Activated naive CD4-positive, alpha-beta T cell treated with anti-CD3 and anti-CD28 coated beads, Interleukin-2, amount 50 U/mL, for 24 hours (primary cell): ENCODE measurements around the gene AKAP8L.
"Not testable (repeated sequence)": the region's sequence is repeated elsewhere in the genome, so short reads cannot be mapped to it uniquely, and the experiment has no call there.

Experiments
- H3K27ac Mint-ChIP-seq: one replicate; pipeline ENCODE4 v1.8.0; 2021; ENCODE audit warnings: mild to moderate bottlenecking, mixed read lengths
- H3K27me3 Mint-ChIP-seq: one replicate; pipeline ENCODE4 v1.8.0; 2021; ENCODE audit warnings: mixed read lengths
- H3K36me3 Mint-ChIP-seq: one replicate; pipeline ENCODE4 v1.8.0; 2021; ENCODE audit warnings: mixed read lengths
- H3K4me1 Mint-ChIP-seq: one replicate; pipeline ENCODE4 v1.8.0; 2021; ENCODE audit warnings: mixed read lengths
- H3K4me3 Mint-ChIP-seq: one replicate; pipeline ENCODE4 v1.8.0; 2021; ENCODE audit warnings: mild to moderate bottlenecking, mixed read lengths
- H3K9me3 Mint-ChIP-seq: one replicate; pipeline ENCODE4 v1.8.0; 2021; ENCODE audit warnings: mixed read lengths

Gene AKAP8L

DNA sequence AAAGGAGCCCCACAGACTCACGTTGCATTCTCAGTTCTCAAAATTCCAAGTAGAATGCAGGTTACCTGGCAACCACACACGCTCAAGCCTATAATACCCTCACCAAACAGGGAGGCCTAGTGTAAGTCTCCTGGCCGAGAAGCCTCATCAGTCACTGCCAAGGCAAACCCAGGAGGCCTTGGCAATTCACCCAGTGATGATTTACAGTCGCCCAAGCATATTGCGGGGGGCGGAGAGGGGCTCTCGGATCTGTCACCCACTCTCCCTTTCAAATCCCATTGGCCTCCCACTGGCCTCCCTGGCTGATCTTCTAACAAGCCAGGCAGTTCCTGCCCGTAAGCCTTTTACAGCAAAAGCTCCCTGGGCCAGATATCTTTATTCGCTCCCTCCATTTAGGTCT is 1.1 kb downstream of the AKAP8L start:
- peak overlapping the region; percentile 96 for H3K4me3 Mint-ChIP-seq
- peaks cover 49% of the 10 kb centered on the region for H3K4me1 Mint-ChIP-seq
- no peaks in the 10 kb centered on the region for H3K27me3 Mint-ChIP-seq
- H3K9me3 Mint-ChIP-seq = no peaks in the 10 kb centered on the region
- H3K27ac Mint-ChIP-seq = peak overlapping the region; percentile 89
- peaks cover 10% of the 10 kb centered on the region for H3K36me3 Mint-ChIP-seq

DNA sequence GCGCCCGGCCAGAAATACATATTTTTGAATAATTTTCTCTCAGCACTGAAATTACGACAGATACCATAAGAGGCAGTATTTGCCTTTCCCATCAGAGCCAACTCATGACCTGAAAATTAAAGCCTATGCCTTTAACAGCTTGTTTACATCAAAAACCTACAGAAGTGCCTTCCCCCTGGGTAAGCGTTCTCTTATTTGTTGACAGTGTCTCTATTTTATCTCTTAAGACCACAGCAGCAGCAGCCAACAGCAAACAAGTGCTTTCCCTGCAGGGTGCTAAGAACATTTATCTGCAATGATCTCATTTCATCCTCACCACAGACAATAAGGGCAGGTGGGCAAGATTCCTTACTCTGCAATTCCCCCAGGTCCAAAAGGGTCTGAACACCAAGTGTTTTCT is 6.0 kb downstream of the AKAP8L start:
- Mint-ChIP-seq H3K4me3 (no peak overlapping the region), H3K36me3 (peaks cover 6% of the 10 kb centered on the region), H3K4me1 (peaks cover 53% of the 10 kb centered on the region), H3K27ac (peak overlapping the region; percentile 35), H3K27me3 (no peaks in the 10 kb centered on the region), H3K9me3 (no peaks in the 10 kb centered on the region)

GRCh38 chr19:15411351-15411750 is 7.4 kb downstream of the AKAP8L start:
- H3K27ac Mint-ChIP-seq, H3K27me3 Mint-ChIP-seq, H3K36me3 Mint-ChIP-seq, H3K9me3 Mint-ChIP-seq, H3K4me3 Mint-ChIP-seq: not testable (repeated sequence)
- peaks cover 53% of the 10 kb centered on the region for H3K4me1 Mint-ChIP-seq

DNA sequence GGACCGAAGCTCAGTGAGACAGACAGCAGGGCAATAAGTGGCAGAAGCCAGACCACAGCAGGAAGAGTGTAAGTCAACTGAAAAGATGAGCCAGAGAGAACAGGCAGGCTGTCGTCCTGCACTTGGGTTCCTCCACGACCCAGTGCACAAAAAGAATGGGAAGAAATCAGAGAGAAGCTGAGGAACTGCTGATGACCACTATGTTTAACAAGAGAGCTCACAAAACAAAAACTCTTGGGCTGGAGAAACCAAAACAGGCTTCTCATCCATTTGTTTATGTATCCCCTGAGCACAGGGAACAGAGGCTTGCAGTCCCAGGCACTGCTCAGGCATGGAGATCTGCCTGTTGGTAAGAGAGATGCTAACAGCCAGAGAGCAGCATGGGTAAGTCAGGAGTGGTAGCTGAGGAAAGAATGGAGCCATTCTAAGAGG is 14.0 kb downstream of the AKAP8L start:
- Mint-ChIP-seq H3K4me3 (no peak overlapping the region), H3K4me1 (peaks cover 58% of the 10 kb centered on the region), H3K9me3 (no peaks in the 10 kb centered on the region), H3K27ac (peak overlapping the region; percentile 10), H3K36me3 (peaks cover 4% of the 10 kb centered on the region), H3K27me3 (no peaks in the 10 kb centered on the region)

DNA sequence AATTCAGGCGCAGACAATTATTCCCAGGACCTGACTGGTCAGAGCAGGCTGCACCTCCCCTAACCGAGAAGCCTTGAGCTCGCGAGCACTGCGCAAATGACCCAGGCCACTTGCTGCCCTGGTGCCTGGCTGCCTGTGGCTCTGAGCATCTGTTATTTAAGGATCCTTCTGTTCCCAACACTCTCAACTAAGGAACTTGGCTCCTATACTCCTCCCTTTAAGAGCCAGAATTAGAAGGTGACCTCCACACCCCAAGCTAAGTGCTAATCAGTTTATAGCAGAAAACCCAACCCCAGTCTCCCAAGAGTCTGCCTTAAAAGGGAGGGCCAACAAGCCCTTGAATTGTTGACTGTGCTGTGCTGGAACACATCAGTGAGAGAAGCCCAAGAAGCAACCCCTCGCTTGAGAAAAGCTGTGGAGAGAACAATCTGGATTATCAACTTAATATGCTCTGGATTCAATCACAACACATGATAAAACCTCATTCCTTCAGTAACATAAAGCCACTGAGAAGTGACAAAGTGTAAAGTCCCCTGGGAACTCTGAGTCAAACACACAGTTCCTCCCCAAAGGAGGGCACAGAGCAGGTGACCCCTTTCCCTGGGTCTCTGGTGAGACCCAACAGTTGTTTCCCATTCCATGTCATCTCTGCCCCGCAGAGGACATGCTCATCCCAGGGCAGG is 14.6 kb downstream of the AKAP8L start:
- peaks cover 52% of the 10 kb centered on the region for H3K4me1 Mint-ChIP-seq
- H3K27me3 Mint-ChIP-seq = no peaks in the 10 kb centered on the region
- H3K9me3 Mint-ChIP-seq = no peaks in the 10 kb centered on the region
- peaks cover 4% of the 10 kb centered on the region for H3K36me3 Mint-ChIP-seq
- H3K4me3 Mint-ChIP-seq = no peak overlapping the region
- peak overlapping the region; percentile 10 for H3K27ac Mint-ChIP-seq

DNA sequence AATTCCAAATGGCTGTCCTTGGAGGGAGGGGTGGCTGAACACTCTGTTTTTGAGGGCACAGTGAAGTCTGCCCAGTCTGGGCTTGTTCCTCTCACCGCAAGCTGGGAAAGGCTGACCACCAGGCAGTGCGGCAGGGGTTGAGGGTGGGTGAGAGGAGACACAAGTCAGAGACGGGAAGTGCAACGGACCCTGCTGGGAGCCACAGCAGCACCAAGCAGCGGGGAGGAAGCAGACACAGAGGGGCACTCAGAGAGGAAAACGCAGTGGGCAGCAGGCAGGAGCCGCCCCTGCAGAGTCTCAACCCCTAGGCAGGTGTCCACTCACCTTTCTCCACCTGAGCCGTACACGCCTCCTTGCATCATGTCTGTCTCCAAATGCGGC is 15.6 kb downstream of the AKAP8L start:
- Mint-ChIP-seq H3K9me3 (no peaks in the 10 kb centered on the region), H3K4me3 (no peak overlapping the region), H3K27me3 (no peaks in the 10 kb centered on the region), H3K27ac (no peak overlapping the region), H3K36me3 (peaks cover 4% of the 10 kb centered on the region), H3K4me1 (peaks cover 44% of the 10 kb centered on the region)

DNA sequence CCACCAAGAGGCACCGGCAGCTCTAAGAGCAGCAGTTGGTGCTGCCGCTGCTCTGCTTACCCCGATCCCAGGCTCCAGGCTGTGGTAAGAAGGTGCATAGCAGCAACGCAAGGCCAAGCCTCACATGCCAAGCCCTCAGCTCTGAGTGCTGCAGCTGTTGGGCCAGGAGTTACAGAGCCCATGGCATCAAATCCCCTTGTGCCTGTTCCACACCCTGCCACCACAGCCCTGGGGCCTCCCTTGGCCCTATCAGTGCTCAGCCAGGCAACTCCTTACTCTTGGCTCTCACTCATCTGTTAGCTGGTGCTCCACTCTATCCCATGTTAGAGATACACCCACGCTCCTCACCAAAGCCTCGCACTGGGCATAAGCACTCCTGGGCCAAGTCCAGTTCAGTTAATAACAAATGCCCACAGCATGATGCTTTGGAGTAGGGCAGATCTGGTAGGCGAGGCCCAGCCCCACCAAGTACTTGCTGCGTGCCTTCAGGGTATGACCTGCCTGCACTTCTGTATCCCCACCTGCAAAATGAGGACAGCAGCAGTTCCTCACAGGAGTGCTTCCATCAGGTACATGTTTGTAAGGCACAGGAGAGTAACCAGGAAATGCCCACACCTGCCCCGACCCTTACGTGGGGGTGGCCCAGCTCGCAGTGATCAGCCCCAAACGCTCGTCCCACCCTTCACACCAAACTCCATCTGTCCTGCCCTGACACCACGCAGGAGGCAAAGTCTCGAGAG is 16.2 kb downstream of the AKAP8L start:
- no peak overlapping the region for H3K27ac Mint-ChIP-seq
- no peaks in the 10 kb centered on the region for H3K9me3 Mint-ChIP-seq
- H3K4me3 Mint-ChIP-seq = no peak overlapping the region
- no peaks in the 10 kb centered on the region for H3K27me3 Mint-ChIP-seq
- peaks cover 39% of the 10 kb centered on the region for H3K4me1 Mint-ChIP-seq
- peaks cover 4% of the 10 kb centered on the region for H3K36me3 Mint-ChIP-seq

GRCh38 chr19:15401397-15401710 is 17.4 kb downstream of the AKAP8L start:
- Mint-ChIP-seq H3K9me3 (no peaks in the 10 kb centered on the region), H3K4me1 (peaks cover 30% of the 10 kb centered on the region), H3K27me3 (no peaks in the 10 kb centered on the region), H3K27ac (no peak overlapping the region), H3K4me3 (no peak overlapping the region), H3K36me3 (peaks cover 15% of the 10 kb centered on the region)

DNA sequence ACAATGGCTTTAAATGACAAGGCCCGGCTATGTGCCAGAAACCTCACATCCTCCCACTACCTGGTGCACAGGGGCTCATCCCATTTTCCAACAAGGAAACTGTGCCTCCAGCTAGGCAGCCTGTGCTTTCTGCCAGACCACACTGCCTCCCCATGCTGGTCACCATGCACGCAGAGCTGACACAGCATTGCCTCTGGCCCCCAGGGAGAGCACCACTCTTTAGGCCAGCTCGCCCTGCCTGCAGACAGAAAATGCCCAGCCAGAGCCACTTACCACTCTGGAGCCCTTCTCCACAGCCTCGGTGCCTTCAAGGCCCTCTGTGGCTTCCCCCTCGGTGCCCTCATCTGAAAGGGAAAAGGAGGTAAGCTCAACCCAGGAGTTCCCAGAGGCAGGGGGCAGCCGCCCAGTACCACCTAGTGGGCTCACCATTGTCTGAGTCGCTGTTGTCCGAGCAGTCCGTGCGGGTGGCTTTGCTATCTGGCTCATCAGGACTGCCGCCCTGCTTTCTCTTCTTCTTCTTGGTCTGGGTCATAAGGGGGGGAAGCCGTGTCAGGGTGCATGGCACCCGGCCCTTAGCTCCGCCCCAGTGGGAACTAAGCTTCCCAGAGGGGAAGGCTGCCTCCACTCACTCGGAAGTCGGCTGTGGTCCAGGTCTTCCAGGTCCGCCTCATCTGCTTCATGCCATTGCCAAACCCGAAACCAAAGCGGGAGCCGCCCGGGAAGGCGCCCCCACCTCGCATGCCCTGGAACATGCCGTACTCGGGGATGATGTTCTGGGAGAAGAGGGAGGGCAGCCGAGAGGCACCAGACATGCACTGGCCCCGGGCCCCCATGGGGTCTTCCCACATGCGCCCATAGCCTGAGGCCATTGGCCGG is 18.0 kb downstream of the AKAP8L start:
- Mint-ChIP-seq H3K9me3 (no peaks in the 10 kb centered on the region), H3K4me1 (peaks cover 29% of the 10 kb centered on the region), H3K27me3 (no peaks in the 10 kb centered on the region), H3K4me3 (no peak overlapping the region), H3K36me3 (peaks cover 18% of the 10 kb centered on the region), H3K27ac (no peak overlapping the region)

GRCh38 chr19:15399635-15400034 is 19.2 kb downstream of the AKAP8L start:
- H3K36me3 Mint-ChIP-seq = peaks cover 17% of the 10 kb centered on the region
- no peaks in the 10 kb centered on the region for H3K27me3 Mint-ChIP-seq
- no peak overlapping the region for H3K4me3 Mint-ChIP-seq
- no peaks in the 10 kb centered on the region for H3K9me3 Mint-ChIP-seq
- no peak overlapping the region for H3K27ac Mint-ChIP-seq
- H3K4me1 Mint-ChIP-seq = peaks cover 22% of the 10 kb centered on the region

- Mint-ChIP-seq H3K36me3 (peaks cover 16% of the 10 kb centered on the region), H3K27ac (no peak overlapping the region), H3K4me3 (no peak overlapping the region), H3K27me3 (no peaks in the 10 kb centered on the region), H3K9me3 (no peaks in the 10 kb centered on the region), H3K4me1 (peaks cover 17% of the 10 kb centered on the region)
Measured at GRCh38 chr19:15399234-15399515, 19.6 kb downstream of the AKAP8L start.

DNA sequence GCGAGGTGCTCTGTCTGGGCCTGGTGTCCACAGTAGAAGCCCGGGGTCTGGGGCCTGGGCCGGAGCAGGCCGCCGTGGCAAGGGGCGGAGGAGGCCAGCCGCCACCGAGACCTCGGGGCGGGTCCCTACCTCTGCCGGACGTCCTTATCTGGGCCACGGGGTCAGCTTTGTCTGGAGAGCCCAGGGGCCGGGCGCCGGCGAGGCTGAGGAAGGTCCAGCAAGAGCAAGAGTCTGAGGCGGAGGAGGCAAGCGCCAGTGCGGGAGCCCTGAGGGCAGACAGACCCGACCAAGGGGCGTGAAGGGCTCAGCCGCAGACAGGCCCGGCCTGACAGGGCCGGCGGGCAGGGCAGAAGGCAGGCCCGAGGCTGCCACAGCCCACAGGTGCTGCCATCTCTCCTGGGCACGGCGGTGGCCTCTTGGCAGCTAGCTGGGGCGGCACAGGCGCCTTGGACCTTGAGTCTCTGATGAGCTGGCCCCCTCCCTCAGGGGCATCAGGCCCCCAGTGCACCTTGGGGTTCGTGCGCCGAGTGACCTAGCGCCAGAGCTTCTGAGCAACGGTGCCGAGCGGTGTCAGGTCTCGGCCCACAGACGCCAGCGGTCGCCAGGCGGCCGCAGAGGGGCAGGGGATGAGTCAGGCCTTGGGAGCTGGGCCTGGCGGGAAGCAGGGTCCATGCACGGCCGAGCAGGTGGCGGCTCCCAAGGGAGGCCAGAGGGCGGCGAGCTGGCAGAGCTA is 20.1 kb downstream of the AKAP8L start:
- Mint-ChIP-seq H3K27me3 (no peaks in the 10 kb centered on the region), H3K4me1 (peaks cover 12% of the 10 kb centered on the region), H3K36me3 (peaks cover 17% of the 10 kb centered on the region), H3K27ac (no peak overlapping the region), H3K9me3 (no peaks in the 10 kb centered on the region), H3K4me3 (no peak overlapping the region)

DNA sequence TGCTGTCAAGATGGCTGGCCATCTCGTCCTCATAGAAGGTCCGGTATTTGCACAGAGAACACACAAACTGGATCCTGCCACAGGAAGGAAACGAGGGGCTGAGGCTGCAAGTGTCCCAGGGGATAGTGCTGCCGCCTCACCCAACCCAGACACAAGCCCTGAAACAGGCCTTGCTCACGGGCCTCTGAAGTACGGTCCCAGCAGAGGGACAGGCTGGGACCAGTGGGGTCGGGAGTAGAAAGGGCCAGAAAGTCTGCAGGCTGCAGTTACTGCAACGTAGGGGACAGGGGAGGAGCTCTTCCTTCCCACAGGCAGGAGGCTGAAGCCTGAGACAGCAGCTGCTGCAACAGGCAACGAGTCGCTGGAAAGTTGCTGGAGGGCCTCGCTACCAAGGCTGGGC is 21.0 kb downstream of the AKAP8L start:
- Mint-ChIP-seq H3K4me3 (no peak overlapping the region), H3K36me3 (peaks cover 22% of the 10 kb centered on the region), H3K9me3 (no peaks in the 10 kb centered on the region), H3K27me3 (no peaks in the 10 kb centered on the region), H3K27ac (no peak overlapping the region), H3K4me1 (peaks cover 12% of the 10 kb centered on the region)

DNA sequence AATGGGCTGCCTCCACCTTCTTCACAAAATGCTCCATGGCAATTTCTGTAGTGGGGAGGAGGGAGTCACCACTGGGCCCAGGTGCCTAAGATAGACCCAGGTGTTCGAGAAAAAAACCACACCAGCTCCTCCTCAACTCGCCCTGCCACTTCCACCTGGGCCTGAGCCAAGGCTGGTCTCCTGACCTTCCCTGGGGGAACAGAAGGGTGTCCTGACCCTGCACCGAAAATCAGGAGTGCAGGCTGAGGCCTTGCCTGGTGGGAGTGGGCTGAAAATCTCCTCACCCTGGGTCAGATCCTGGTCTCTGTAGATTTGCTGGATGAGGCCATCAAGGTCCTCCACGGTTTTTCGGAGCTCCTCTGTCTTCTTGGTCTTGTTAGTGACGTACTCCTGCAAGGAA is 21.6 kb downstream of the AKAP8L start:
- Mint-ChIP-seq H3K4me3 (no peak overlapping the region), H3K9me3 (no peaks in the 10 kb centered on the region), H3K4me1 (peaks cover 12% of the 10 kb centered on the region), H3K27ac (no peak overlapping the region), H3K36me3 (peaks cover 22% of the 10 kb centered on the region), H3K27me3 (no peaks in the 10 kb centered on the region)

DNA sequence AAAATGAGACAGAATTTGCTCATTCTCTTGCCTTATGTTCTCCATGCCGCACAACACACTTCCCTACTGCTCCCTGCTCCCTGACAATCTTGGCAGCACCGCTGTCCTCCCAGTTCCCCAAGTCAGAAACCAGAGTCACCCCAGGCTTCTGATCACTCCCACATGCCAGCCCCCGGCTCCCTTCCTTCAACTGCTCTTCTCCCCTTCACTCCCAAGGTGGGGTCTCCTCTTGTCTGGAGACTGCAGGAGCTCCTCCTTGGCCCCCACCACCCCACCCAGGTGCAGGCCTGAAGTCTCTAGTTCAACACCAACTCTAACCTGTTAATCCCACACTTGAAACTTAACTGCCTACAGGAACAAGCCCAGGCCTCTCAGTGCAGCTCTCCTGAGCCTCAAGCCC is 22.4 kb downstream of the AKAP8L start:
- H3K36me3 Mint-ChIP-seq = peaks cover 22% of the 10 kb centered on the region
- H3K27me3 Mint-ChIP-seq = no peaks in the 10 kb centered on the region

More for the DNA sequence above, 22.4 kb downstream of the AKAP8L start:
- H3K4me3 Mint-ChIP-seq = no peak overlapping the region
- peaks cover 12% of the 10 kb centered on the region for H3K4me1 Mint-ChIP-seq
- H3K27ac Mint-ChIP-seq = peak overlapping the region; percentile 72
- no peaks in the 10 kb centered on the region for H3K9me3 Mint-ChIP-seq
